Fibroblast of the aortic adventitia (primary cell): ENCODE data around the gene COX4I2. TPM values are rescaled to one million over a fixed set of nuclear protein-coding genes. Genes with fewer than 3 reads are reported as not detected.
A peak's percentile ranks its signal among the peaks of the same experiment; 100 is the strongest.
"Not testable (repeated sequence)": the region's sequence is repeated elsewhere in the genome, so short reads cannot be mapped to it uniquely, and the experiment has no call there.

ENCODE experiments used
- DNase-seq: peaks from one replicate; pipeline ENCODE4 v3.0.0-alpha.2; 2010; ENCODE audit warnings: low read depth
- H3K4me3 ChIP-seq: 2 replicates; pipeline ENCODE4 v1.5.1; 2011; ENCODE audit warnings: low read depth, mild to moderate bottlenecking, control low read depth, low read length, moderate library complexity
- total RNA-seq: library from RNA; depleted of rRNA; stranded (reverse); fragments of >200 nt; gene quantifications from 2 replicates; pipeline ENCODE4 v1.2.3, GENCODE V29; 2012; ENCODE audit warnings: low replicate concordance
- TF ChIP-seq, protein P1 (sequence below): IDR thresholded peaks from 2 replicates; pipeline ENCODE4 v1.5.1; 2011; ENCODE audit warnings: mild to moderate bottlenecking, low read length, control low read depth, inconsistent platforms; ENCODE audit not compliant: insufficient read depth

Gene COX4I2
- total RNA-seq, 1 donor, result not detected

DNA sequence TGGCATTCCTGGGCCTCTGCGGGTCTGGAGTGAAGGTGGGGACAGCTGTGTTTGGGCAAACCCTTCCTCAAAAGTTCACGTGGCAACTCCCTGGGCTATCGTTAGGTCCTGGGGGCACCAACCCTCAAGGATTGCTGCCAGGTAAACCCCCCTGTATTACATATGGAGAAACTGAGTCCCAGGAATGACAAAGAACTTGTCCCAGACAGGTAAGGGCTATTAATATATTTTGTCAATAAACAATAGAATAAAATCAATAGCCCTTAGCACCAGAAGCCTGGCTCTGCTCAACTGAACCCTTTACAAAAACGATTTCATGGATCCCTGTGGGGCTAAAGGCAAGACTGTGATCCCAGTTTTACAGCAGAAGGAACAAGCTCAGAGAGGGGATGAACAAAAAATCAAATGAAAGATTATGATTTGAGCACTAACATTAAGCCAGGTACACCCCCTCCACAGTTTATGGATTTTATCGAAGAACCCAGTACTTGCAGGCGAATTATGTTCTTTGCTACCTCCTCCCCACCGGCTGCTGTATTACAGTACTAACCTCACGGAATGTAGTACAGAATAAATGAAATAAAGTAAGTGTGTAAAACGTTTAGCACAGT, 30.0 kb upstream of the COX4I2 start:
- H3K4me3 ChIP-seq, result peak overlapping the region; percentile 95
- peak; percentile 39 for DNase-seq
- TF ChIP-seq, protein P1, sequence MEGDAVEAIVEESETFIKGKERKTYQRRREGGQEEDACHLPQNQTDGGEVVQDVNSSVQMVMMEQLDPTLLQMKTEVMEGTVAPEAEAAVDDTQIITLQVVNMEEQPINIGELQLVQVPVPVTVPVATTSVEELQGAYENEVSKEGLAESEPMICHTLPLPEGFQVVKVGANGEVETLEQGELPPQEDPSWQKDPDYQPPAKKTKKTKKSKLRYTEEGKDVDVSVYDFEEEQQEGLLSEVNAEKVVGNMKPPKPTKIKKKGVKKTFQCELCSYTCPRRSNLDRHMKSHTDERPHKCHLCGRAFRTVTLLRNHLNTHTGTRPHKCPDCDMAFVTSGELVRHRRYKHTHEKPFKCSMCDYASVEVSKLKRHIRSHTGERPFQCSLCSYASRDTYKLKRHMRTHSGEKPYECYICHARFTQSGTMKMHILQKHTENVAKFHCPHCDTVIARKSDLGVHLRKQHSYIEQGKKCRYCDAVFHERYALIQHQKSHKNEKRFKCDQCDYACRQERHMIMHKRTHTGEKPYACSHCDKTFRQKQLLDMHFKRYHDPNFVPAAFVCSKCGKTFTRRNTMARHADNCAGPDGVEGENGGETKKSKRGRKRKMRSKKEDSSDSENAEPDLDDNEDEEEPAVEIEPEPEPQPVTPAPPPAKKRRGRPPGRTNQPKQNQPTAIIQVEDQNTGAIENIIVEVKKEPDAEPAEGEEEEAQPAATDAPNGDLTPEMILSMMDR, result no peak

DNA sequence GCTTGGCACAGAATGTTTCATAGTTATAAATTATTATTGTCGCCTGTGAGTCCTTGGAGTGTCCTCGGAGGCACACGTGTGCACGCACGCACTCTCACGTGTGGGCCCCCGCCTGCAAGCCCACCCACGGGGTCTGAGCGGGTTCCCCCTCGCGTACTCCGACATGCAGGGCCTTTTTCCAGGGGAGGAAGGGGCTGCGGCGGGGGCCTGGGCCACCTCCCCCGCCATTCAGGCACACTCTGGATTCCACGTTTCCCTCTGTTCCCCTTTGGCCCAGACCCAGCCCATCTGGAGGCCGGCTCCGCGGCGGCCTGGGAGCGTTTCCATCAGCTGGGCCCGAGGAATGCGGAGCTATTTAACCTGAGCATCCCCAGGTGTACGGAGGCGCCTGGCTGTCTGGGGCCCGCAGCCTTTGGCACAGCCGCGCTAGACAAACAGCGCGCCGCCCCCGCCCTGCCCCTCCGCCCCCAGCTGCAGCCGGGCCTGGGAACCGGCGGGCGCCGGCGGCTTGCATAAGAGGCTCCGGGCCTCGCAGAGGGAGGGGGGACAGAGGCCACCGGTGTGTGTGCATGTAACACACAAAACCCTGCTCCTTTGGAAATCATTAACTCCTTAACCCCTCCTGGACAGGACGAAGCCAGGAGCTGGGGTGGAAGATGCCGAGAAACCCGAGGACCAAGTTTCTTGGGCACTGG, 29.3 kb upstream of the COX4I2 start:
- peak; percentile 63 for DNase-seq
- TF ChIP-seq, protein P1, result no peak
- peak overlapping the region; percentile 33 for H3K4me3 ChIP-seq

DNA sequence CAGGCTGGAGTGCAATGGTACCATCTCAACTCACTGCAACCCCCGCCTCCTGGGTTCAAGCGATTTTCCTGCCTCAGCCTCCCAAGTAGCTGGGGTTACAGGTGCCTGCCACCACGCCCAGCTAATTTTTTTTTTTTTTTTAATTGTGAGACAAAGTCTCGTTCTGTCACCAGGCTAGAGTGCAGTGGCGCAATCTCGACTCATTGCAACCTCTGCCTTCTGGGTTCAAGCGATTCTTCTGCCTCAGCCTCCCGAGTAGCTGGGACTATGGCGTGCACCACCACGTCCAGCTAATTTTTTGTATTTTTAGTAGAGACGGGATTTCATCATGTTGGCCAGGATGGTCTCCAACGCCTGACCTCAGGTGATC, 25.5 kb upstream of the COX4I2 start:
- not testable (repeated sequence) for DNase-seq, H3K4me3 ChIP-seq

DNA sequence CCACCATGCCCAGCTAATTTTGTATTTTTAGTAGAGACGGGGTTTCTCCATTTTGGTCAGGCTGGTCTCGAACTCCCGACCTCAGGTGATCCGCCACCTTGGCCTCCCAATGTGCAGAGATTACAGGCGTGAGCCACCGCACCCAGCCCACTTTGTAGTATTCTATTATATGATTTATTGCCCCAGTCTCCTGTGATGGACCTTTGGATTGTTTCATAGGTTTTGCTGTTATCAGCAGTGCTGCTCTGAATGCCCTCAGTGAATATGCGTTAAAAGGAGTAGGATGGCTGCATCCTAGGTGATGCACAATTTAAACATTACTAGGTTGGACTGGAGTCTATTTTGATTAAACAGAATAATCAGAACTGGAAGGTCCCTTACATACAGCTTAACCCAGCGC, 22.3 kb upstream of the COX4I2 start:
- H3K4me3 ChIP-seq, result no peak overlapping the region
- DNase-seq, result no peak
- TF ChIP-seq, protein P1, result no peak

DNA sequence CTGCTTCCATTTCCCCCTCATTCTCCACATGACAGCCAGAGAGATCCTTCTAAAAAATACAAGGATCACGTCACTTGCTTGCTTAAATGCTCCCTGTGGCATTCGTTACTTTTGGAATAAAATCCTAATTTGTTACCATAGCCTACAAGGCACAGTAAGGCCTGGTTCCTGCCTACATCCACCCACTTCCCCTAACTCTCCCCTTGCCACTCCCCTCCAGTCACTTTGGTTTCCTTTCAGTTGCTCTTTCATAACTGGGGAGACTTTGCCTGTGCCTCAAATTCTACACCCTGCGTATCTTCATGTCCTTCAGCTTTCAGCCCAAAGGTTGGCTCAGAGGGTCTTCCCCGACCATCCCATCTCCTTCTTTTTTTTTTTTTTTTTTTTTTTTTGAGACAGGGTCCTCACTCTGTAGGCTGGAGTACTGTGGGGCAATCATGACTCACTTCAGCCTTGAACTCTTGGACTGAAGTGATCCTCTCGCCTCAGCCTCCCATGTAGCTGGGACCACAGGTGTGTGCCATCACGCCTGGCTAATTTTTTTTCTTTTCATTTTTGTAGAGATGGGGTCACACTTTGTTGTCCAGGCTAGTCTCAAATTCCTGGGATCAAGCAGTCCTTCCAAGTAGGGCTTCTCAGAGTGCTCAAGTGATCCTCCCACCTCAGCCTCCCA, 20.1 kb upstream of the COX4I2 start:
- H3K4me3 ChIP-seq, result no peak overlapping the region

DNA sequence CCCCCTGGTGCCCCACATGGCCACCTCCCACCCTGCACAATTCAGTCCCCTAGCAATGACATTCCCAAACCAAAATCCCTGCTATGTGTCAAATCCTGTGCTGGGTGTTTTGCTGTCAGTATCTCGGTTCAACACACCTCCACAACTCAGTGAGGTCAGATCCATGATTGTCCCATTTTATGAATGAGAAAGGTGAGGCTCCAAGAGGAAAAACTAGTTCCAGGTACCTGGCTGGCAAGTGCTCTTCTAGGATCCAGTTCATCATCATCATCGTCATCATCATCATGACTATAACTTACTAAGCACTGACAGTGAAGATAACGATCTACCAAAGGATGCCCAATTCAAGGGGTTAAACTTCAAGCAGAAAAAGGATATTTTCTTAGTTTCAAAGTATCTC, 17.5 kb upstream of the COX4I2 start:
- TF ChIP-seq, protein P1, result no peak
- no peak overlapping the region for H3K4me3 ChIP-seq
- DNase-seq, result no peak

More for the DNA sequence above, 20.1 kb upstream of the COX4I2 start:
- TF ChIP-seq, protein P1, result no peak
- no peak for DNase-seq

DNA sequence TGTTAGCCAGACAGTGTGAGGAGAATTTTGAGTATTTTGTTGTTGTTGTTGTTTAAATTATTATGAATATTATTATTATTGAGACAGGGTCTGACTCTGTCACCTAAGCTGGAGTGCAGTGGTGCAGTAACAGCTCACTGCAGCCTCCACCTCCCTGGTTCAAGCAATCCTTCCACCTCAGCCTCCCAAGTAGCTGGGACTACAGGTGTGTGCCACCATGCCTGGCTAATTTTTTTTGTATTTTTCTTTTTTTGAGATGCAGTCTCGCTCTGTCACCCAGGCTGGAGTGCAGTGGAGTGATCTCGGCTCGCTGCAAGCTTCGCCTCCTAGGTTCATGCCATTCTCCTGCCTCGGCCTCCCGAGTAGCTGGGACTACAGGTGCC, 14.6 kb upstream of the COX4I2 start:
- not testable (repeated sequence) for DNase-seq

DNA sequence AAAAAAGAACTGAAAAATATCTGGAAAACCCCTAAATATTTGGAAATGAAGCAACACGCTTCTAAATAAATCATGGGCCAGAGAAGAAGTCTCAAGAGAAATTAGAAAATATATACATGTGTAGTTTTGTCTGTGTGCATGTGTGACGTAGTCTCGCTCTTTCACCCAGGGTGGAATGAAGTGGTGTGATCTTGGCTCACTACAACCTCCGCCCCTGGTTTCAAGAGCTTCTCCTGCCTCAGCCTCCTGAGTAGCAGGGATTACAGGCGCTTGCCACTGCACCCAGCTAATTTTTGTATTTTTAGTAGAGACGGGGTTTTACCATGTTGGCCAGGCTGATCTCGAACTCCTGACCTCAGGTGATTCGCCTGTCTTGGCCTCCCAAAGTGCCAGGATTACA, 11.2 kb upstream of the COX4I2 start:
- H3K4me3 ChIP-seq, DNase-seq: not testable (repeated sequence)

More for the DNA sequence above, 14.6 kb upstream of the COX4I2 start:
- H3K4me3 ChIP-seq, result not testable (repeated sequence)

DNA sequence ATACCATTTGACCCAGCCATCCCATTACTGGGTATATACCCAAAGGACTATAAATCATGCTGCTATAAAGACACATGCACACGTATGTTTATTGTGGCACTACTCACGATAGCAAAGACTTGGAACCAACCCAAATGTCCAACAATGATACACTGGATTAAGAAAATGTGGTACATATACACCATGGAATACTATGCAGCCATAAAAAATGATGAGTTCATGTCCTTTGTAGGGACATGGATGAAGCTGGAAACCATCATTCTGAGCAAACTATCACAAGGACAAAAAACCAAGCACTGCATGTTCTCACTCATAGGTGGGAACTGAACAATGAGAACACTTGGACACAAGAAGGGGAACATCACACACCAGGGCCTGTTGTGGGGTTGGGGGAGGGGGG, 9.7 kb upstream of the COX4I2 start:
- DNase-seq, H3K4me3 ChIP-seq: not testable (repeated sequence)
